MCF 10A (cell line): Measurements from ENCODE around the gene ANXA6. TPM values are rescaled to one million over a fixed set of nuclear protein-coding genes. Genes with fewer than 3 reads are reported as not detected.

Experiments used
- BruUV-seq: library from RNA; stranded (reverse); fragments of 400-500 nt; replicated peaks from 2 replicates; lab custom pipeline; 2021; lab: Mats Ljungman, UMichigan
- CTCF ChIA-PET: fragments of 300-600 bp; sonication (Branson Sonifier 250); formaldehyde crosslinking; extraction: SDS; loops from one replicate; lab custom pipeline; 2021; ENCODE audit warnings: antibody characterized with exemption, inconsistent platforms; lab: Yijun Ruan, JAX
- POLR2A ChIA-PET: fragments of 300-600, 350-650 bp; sonication (Branson Sonifier 250); formaldehyde crosslinking; extraction: SDS; loops from one replicate; lab custom pipeline; 2020; ENCODE audit warnings: antibody characterized with exemption, inconsistent platforms; lab: Yijun Ruan, JAX
- DNase-seq: peaks from one replicate; pipeline ENCODE4 v3.0.0-alpha.2; 2018; ENCODE audit not compliant: unreplicated experiment
- H3K27ac Mint-ChIP-seq: one replicate; pipeline ENCODE4 v1.8.0; 2022; ENCODE audit warnings: mild to moderate bottlenecking, low read depth, mixed read lengths; ENCODE audit not compliant: unreplicated experiment
- H3K27me3 Mint-ChIP-seq: one replicate; pipeline ENCODE4 v1.8.0; 2022; ENCODE audit warnings: mixed read lengths; ENCODE audit not compliant: insufficient read depth, unreplicated experiment
- H3K36me3 Mint-ChIP-seq: one replicate; pipeline ENCODE4 v1.8.0; 2022; ENCODE audit warnings: mild to moderate bottlenecking, moderate library complexity, mixed read lengths; ENCODE audit not compliant: insufficient read depth, unreplicated experiment
- H3K4me1 Mint-ChIP-seq: one replicate; pipeline ENCODE4 v1.8.0; 2022; ENCODE audit warnings: mixed read lengths; ENCODE audit not compliant: insufficient read depth, unreplicated experiment
- H3K4me3 Mint-ChIP-seq: one replicate; pipeline ENCODE4 v1.8.0; 2022; ENCODE audit warnings: mild to moderate bottlenecking, moderate library complexity, mixed read lengths; ENCODE audit not compliant: unreplicated experiment
- H3K9me3 Mint-ChIP-seq: one replicate; pipeline ENCODE4 v1.8.0; 2022; ENCODE audit warnings: mixed read lengths; ENCODE audit not compliant: unreplicated experiment
- intact Hi-C: fragments of 100-400 bp; cut with micrococcal nuclease; formaldehyde crosslinking; loops from 2 replicates; pipeline ENCODE4 v1.14.1; 2022
- total RNA-seq: library from RNA; stranded (reverse); gene quantifications from 2 replicates; pipeline ENCODE4 v1.2.3, GENCODE V29; 2022
- TF ChIP-seq, protein P1 (sequence below): fragments of 200-600 bp; IDR thresholded peaks from one replicate; pipeline ENCODE4 v1.8.0; 2022; ENCODE audit warnings: antibody characterized with exemption, mild to moderate bottlenecking; ENCODE audit not compliant: unreplicated experiment

Gene ANXA6
- total RNA-seq, 1 experiment from 2014 or later: 2.6 TPM

DNA sequence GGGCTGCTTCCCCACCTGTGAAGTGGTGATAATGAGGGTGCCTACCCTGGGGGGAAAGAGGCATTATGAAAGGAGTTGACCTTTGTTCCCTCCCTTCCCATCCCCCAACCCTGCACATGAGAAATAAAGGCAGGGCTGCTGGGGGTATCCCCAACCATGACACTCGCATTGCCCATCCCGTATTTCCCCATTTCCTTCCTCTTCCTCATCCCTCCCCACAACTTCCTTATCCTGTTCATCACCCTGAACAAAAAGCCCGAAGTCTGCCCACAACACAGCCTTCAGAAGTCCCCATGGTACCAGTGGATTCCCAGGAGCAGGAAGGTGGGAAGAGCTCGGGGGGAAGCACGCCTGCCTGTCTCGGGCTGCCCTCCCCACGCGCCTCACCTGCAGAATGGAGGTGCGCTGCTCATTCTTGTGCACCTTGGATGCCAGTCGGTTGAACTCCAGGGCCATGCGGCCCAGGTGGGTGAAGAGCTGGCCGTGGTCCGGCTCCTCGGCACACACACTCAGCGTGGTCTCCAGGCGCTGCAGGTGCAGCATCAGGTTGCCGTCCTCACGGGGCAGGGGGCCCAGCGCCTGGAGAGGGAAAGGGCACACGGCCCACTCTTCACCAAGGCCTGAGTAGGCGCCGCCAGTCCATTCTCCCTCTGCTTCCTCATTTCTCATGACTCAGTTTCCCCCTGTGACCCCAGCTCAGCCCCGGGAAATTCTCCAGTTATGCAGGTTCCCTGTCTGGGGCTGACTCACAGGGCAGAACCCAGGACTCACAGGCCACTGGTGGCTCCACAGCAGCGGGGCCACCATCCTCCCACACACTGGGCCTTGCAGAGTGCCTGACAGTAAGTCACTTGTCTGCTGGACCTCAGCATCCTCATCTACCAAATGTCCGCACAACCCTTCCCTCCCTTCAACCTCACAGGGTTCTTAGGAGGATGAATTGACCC, 100.9 kb downstream of the ANXA6 start:
- BruUV-seq: no TSS peak
- Mint-ChIP-seq H3K27me3 (no peaks in the 10 kb centered on the region), H3K4me3 (no peak overlapping the region), H3K36me3 (peaks cover 100% of the 10 kb centered on the region), H3K27ac (peak overlapping the region; percentile 83), H3K4me1 (peaks cover 16% of the 10 kb centered on the region), H3K9me3 (no peaks in the 10 kb centered on the region)
- TF ChIP-seq, protein P1, sequence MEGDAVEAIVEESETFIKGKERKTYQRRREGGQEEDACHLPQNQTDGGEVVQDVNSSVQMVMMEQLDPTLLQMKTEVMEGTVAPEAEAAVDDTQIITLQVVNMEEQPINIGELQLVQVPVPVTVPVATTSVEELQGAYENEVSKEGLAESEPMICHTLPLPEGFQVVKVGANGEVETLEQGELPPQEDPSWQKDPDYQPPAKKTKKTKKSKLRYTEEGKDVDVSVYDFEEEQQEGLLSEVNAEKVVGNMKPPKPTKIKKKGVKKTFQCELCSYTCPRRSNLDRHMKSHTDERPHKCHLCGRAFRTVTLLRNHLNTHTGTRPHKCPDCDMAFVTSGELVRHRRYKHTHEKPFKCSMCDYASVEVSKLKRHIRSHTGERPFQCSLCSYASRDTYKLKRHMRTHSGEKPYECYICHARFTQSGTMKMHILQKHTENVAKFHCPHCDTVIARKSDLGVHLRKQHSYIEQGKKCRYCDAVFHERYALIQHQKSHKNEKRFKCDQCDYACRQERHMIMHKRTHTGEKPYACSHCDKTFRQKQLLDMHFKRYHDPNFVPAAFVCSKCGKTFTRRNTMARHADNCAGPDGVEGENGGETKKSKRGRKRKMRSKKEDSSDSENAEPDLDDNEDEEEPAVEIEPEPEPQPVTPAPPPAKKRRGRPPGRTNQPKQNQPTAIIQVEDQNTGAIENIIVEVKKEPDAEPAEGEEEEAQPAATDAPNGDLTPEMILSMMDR: no peak
- ChIA-PET CTCF (interaction anchor here (1.0 to 40.7 kb wide), 4 partner anchors 7 to 62 kb away, joined by 4 to 1587 read pairs (median 281); no protein-coding TSS in a partner anchor), POLR2A (no interaction called here)
- no peak for DNase-seq
- intact Hi-C loops: no loop called here

DNA sequence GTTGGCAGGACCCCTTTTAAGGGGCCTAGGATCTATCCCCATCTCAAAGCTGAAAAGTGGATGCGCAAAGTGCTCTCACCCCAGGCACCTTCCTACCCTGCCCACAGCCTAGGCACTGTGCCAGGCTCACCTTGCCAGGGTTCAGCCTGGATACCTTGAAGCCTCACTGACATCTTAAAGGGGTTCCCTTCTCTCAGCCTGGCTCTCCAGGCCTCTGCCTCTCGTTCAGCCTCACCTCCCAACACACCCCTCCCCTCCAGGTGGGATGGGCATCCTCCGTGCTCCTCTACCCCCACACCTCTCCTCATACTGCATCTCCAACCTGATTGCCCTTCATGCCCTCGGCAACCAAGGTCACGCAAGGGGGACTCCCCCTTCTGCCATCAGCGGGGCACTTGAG, 102.2 kb downstream of the ANXA6 start:
- Mint-ChIP-seq H3K4me3 (no peak overlapping the region), H3K9me3 (no peaks in the 10 kb centered on the region), H3K36me3 (peaks cover 100% of the 10 kb centered on the region), H3K27ac (peak overlapping the region; percentile 79), H3K27me3 (no peaks in the 10 kb centered on the region), H3K4me1 (peaks cover 14% of the 10 kb centered on the region)
- intact Hi-C loops: no loop called here
- POLR2A ChIA-PET: interaction anchor here (1.9 kb wide), 1 partner anchor 26 kb away, joined by 5 read pairs; no protein-coding TSS in a partner anchor
- no peak for DNase-seq
- CTCF ChIA-PET: interaction anchor here (0.6 to 40.7 kb wide), 8 partner anchors 5 to 184 kb away, joined by 3 to 1587 read pairs (median 98); no protein-coding TSS in a partner anchor
- BruUV-seq: no TSS peak
- TF ChIP-seq, protein P1: no peak

DNA sequence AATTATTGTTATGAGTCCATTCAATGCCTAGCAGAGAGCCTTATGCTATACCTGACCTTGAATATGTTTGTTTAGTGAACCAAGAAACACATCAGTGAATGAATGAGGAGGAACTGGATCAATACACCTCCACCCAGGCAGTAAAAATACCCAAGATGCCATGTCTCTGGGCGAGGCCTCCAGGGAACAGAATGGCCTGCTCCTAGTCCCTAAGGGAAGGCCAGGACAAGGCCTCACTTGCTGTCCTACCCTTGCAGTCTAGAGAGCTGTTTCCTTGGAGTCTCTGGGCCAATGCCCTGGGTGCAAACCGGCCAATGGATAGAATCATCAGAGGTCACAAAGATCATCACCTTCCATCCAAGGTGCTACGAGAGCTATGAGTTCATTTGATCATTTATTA, 102.9 kb downstream of the ANXA6 start:
- Mint-ChIP-seq H3K9me3 (no peaks in the 10 kb centered on the region), H3K27ac (peak overlapping the region; percentile 79), H3K4me3 (no peak overlapping the region), H3K4me1 (peaks cover 7% of the 10 kb centered on the region), H3K27me3 (no peaks in the 10 kb centered on the region), H3K36me3 (peaks cover 100% of the 10 kb centered on the region)
- POLR2A ChIA-PET: interaction anchor here (0.8 to 1.9 kb wide), 2 partner anchors 26 to 27 kb away, joined by 3 to 5 read pairs; no protein-coding TSS in a partner anchor
- TF ChIP-seq, protein P1: no peak
- CTCF ChIA-PET: interaction anchor here (0.6 to 40.7 kb wide), 11 partner anchors 5 to 185 kb away, joined by 3 to 1587 read pairs (median 4); no protein-coding TSS in a partner anchor
- intact Hi-C loops: no loop called here
- no TSS peak for BruUV-seq
- no peak for DNase-seq
